Right ventricle myocardium superior (tissue), 1 donor: Measurements from ENCODE around the gene SLC9B2. TPM values are rescaled to one million over a fixed set of nuclear protein-coding genes. Genes with fewer than 3 reads are reported as not detected.

Source experiments
- total RNA-seq: library from RNA; stranded (reverse); fragmentation: NEBNext Ultra II Directional; extraction: Animal tissue kit (Norgen Biotek cat#: 25700); gene quantifications from one replicate; pipeline ENCODE4 v1.2.1, GENCODE V29; 2021
- donor health status: DM: no; HTN: yes; CAD: no; lungs with severe emphysema.

SLC9B2 gene
- total RNA-seq, 1 donor from 2014 or later, result 2.4 TPM

Other genes starting within 250 kb of the SLC9B2 start
- gene UBE2D3, start 249.2 kb downstream of the SLC9B2 start, total RNA-seq, result 262 TPM
- 14.1 TPM for gene CISD2, start 207.8 kb downstream of the SLC9B2 start, total RNA-seq
- gene SLC9B1, start 57.1 kb downstream of the SLC9B2 start, total RNA-seq, result 0.65 TPM
- 20.1 TPM for gene BDH2, start 23.1 kb upstream of the SLC9B2 start, total RNA-seq
- gene CENPE, start 121.6 kb upstream of the SLC9B2 start, total RNA-seq, result 0.40 TPM